Liver (tissue), 9 donors: ENCODE data around the gene KDM5B. TPM values are rescaled to one million over a fixed set of nuclear protein-coding genes. Genes with fewer than 3 reads are reported as not detected.

Source experiments
- DNase-seq: peaks from one replicate; pipeline ENCODE4 v3.0.0-alpha.2; 2017; ENCODE audit warnings: low spot score
- H3K27ac ChIP-seq, 2 donors: one replicate each; pipeline ENCODE4 v1.7.0; 2013; ENCODE audit warnings: inconsistent platforms in 2 of 2, low read length in 2 of 2, control low read depth in 1 of 2, low read depth in 1 of 2, mild to moderate bottlenecking in 1 of 2
- H3K27me3 ChIP-seq, 4 donors: one replicate each; pipeline versions ENCODE4 v1.6.1 to v1.7.0; 2013; ENCODE audit warnings: low read length in 3 of 4, inconsistent platforms in 1 of 4, mild to moderate bottlenecking in 1 of 4, moderate library complexity in 1 of 4; ENCODE audit not compliant: control insufficient read depth in 4 of 4, insufficient read depth in 4 of 4
- H3K36me3 ChIP-seq, 4 donors: one replicate each; pipeline versions ENCODE4 v1.6.1 to v1.7.0; 2013; ENCODE audit warnings: low read length in 3 of 4, mild to moderate bottlenecking in 3 of 4, low read depth in 1 of 4, moderate library complexity in 1 of 4; ENCODE audit not compliant: control insufficient read depth in 4 of 4, insufficient read depth in 3 of 4
- H3K4me1 ChIP-seq, 4 donors: one replicate each; pipeline versions ENCODE4 v1.6.1 to v1.7.0; 2013; ENCODE audit warnings: low read length in 3 of 4, mild to moderate bottlenecking in 3 of 4, moderate library complexity in 1 of 4; ENCODE audit not compliant: control insufficient read depth in 4 of 4, insufficient read depth in 4 of 4
- H3K4me3 ChIP-seq, 3 donors: one replicate each; pipeline versions ENCODE4 v1.6.1 to v1.7.0; 2013; ENCODE audit warnings: low read length in 3 of 3, control low read depth in 1 of 3, low read depth in 1 of 3, mild to moderate bottlenecking in 1 of 3
- H3K9ac ChIP-seq, 2 donors: one replicate each; pipeline ENCODE4 v1.7.0; 2013; ENCODE audit warnings: low read length in 2 of 2, mild to moderate bottlenecking in 2 of 2, moderate library complexity in 2 of 2, control low read depth in 1 of 2, low read depth in 1 of 2
- H3K9me3 ChIP-seq, 4 donors: one replicate each; pipeline versions ENCODE4 v1.6.1 to v1.7.0; 2013; ENCODE audit warnings: low read length in 3 of 4; ENCODE audit not compliant: control insufficient read depth in 4 of 4
- ATF3 ChIP-seq: IDR thresholded peaks from 2 replicates; pipeline ENCODE4 v1.6.1; 2016; ENCODE audit warnings: antibody characterized with exemption
- CTCF ChIP-seq: fragments of 150-350 bp; IDR thresholded peaks from 2 replicates; pipeline ENCODE4 v1.5.1; 2017; ENCODE audit warnings: improper control_type of control experiment, low read depth, low read length; ENCODE audit not compliant: missing input control
- FOXA1 ChIP-seq: IDR thresholded peaks from 2 replicates; pipeline ENCODE4 v1.6.1; 2016; ENCODE audit warnings: antibody characterized with exemption
- FOXA2 ChIP-seq: IDR thresholded peaks from 2 replicates; pipeline ENCODE4 v1.6.1; 2016; ENCODE audit warnings: antibody characterized with exemption
- GABPA ChIP-seq, 2 donors: IDR thresholded peaks in 1 of 2; conservative IDR thresholded peaks in 1 of 2; 2 replicates each; pipeline ENCODE4 v1.6.1; 2016; ENCODE audit warnings: antibody characterized with exemption in 2 of 2, mild to moderate bottlenecking in 1 of 2, moderate library complexity in 1 of 2
- HNF4A ChIP-seq, 2 donors: conservative IDR thresholded peaks; 2 replicates each; pipeline ENCODE4 v1.6.1; 2016; ENCODE audit warnings: antibody characterized with exemption in 2 of 2, mild to moderate bottlenecking in 2 of 2
- HNF4G ChIP-seq: IDR thresholded peaks from 2 replicates; pipeline ENCODE4 v1.6.1; 2016; ENCODE audit warnings: antibody characterized with exemption
- JUND ChIP-seq, 2 donors: IDR thresholded peaks; 2 replicates each; pipeline ENCODE4 v1.6.1; 2016; ENCODE audit warnings: antibody characterized with exemption in 2 of 2
- NR2F2 ChIP-seq: IDR thresholded peaks from 2 replicates; pipeline ENCODE4 v1.6.1; 2016; ENCODE audit warnings: antibody characterized with exemption
- RAD21 ChIP-seq, 2 donors: IDR thresholded peaks; 2 replicates each; pipeline ENCODE4 v1.6.1; 2016; ENCODE audit warnings: antibody characterized with exemption in 2 of 2, mild to moderate bottlenecking in 2 of 2
- RXRA ChIP-seq, 2 donors: IDR thresholded peaks; 2 replicates each; pipeline ENCODE4 v1.6.1; 2017 to 2018; ENCODE audit warnings: antibody characterized with exemption in 2 of 2, mild to moderate bottlenecking in 1 of 2
- SP1 ChIP-seq: IDR thresholded peaks from 2 replicates; pipeline ENCODE4 v1.6.1; 2018; ENCODE audit warnings: antibody characterized with exemption, mild to moderate bottlenecking
- TAF1 ChIP-seq: conservative IDR thresholded peaks from 2 replicates; pipeline ENCODE4 v1.6.1; 2016; ENCODE audit warnings: antibody characterized with exemption, mild to moderate bottlenecking
- YY1 ChIP-seq: IDR thresholded peaks from 2 replicates; pipeline ENCODE4 v1.6.1; 2016; ENCODE audit warnings: antibody characterized with exemption, mild to moderate bottlenecking
- WGBS: extraction: QIAGEN DNeasy Blood & Tissue Kit; methylation state at CpG from one replicate; pipeline ENCODE4 v1.1.7; 2013; 5-methylcytosine and 5-hydroxymethylcytosine counted together
- polyA plus RNA-seq, 2 donors: library from polyadenylated mRNA; stranded (reverse) in 1 of 2; unstranded in 1 of 2; fragments of 200-250 nt in 1 of 2; fragments of >200 nt in 1 of 2; fragmentation: Nextera tagmentation in 1 of 2; extraction: Ambion mirVana in 1 of 2; gene quantifications; one replicate each; pipeline versions ENCODE4 v1.2.1 to v1.2.3, GENCODE V29; 2013 to 2015
- total RNA-seq, 2 donors: library from RNA; depleted of rRNA; stranded (reverse); fragments of >200 nt; gene quantifications; one replicate each; pipeline ENCODE4 v1.2.3, GENCODE V29; 2014
- TF ChIP-seq, protein P1 (sequence below): IDR thresholded peaks from 2 replicates; pipeline ENCODE4 v1.6.1; 2016; ENCODE audit warnings: antibody characterized with exemption
- TF ChIP-seq, protein P2 (sequence below): IDR thresholded peaks from 2 replicates; pipeline ENCODE4 v1.6.1; 2016; ENCODE audit warnings: antibody characterized with exemption
- TF ChIP-seq, protein P3 (sequence below): IDR thresholded peaks from 2 replicates; pipeline ENCODE4 v1.6.1; 2016; ENCODE audit warnings: antibody characterized with exemption, mild to moderate bottlenecking
- donor health status: healthy.
- donor health status: healthy.
- donor health status: healthy.
- donor health status: healthy.
- donor health status: healthy.

The KDM5B gene
- total and polyA plus RNA-seq, 4 donors: 3.4 to 33.7 (median 14.8) TPM

DNA sequence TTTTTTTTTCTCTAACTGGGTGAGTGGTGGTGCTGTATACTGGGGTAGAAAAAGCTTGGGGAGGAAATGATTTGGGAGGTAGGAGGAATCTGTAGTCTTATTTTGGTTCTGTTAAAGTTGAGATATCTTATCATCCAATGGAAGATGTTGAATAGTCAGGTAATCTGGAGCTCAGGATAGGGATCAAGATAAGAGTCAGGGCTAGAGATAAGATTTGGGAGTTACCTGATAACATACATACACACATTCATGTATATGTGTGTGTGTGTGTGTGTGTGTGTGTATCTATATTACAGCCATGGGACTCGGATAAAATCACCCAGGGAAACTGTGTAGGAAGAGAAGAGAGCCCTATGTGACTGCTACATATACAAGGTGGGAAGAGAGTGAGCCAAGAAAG is 10.6 kb upstream of the KDM5B start:
- Histone ChIP-seq H3K36me3 (no peaks in the 10 kb centered on the region), H3K9me3 (no peaks in the 10 kb centered on the region), H3K9ac (no peak overlapping the region), H3K4me3 (no peak overlapping the region), H3K4me1 (no peaks in the 10 kb centered on the region), H3K27ac (no peak overlapping the region), H3K27me3 (peaks cover 0 to 3% (median 0%) of the 10 kb centered on the region in 4 donors)
- no peak for TF ChIP-seq YY1
- TF ChIP-seq, protein P1, sequence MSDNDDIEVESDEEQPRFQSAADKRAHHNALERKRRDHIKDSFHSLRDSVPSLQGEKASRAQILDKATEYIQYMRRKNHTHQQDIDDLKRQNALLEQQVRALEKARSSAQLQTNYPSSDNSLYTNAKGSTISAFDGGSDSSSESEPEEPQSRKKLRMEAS: no peak
- no peak for TF ChIP-seq RAD21 (IDR thresholded peaks at IDR 0.05)
- no peak for TF ChIP-seq SP1
- TF ChIP-seq ATF3: no peak
- no peak for TF ChIP-seq JUND (IDR thresholded peaks at IDR 0.05)
- no peak for TF ChIP-seq RXRA (IDR thresholded peaks at IDR 0.05)
- no peak for TF ChIP-seq CTCF
- TF ChIP-seq, protein P2, sequence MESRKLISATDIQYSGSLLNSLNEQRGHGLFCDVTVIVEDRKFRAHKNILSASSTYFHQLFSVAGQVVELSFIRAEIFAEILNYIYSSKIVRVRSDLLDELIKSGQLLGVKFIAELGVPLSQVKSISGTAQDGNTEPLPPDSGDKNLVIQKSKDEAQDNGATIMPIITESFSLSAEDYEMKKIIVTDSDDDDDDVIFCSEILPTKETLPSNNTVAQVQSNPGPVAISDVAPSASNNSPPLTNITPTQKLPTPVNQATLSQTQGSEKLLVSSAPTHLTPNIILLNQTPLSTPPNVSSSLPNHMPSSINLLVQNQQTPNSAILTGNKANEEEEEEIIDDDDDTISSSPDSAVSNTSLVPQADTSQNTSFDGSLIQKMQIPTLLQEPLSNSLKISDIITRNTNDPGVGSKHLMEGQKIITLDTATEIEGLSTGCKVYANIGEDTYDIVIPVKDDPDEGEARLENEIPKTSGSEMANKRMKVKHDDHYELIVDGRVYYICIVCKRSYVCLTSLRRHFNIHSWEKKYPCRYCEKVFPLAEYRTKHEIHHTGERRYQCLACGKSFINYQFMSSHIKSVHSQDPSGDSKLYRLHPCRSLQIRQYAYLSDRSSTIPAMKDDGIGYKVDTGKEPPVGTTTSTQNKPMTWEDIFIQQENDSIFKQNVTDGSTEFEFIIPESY: no peak
- no peak for TF ChIP-seq HNF4A (conservative IDR thresholded peaks at IDR 0.05)
- no peak for TF ChIP-seq TAF1
- TF ChIP-seq, protein P3, sequence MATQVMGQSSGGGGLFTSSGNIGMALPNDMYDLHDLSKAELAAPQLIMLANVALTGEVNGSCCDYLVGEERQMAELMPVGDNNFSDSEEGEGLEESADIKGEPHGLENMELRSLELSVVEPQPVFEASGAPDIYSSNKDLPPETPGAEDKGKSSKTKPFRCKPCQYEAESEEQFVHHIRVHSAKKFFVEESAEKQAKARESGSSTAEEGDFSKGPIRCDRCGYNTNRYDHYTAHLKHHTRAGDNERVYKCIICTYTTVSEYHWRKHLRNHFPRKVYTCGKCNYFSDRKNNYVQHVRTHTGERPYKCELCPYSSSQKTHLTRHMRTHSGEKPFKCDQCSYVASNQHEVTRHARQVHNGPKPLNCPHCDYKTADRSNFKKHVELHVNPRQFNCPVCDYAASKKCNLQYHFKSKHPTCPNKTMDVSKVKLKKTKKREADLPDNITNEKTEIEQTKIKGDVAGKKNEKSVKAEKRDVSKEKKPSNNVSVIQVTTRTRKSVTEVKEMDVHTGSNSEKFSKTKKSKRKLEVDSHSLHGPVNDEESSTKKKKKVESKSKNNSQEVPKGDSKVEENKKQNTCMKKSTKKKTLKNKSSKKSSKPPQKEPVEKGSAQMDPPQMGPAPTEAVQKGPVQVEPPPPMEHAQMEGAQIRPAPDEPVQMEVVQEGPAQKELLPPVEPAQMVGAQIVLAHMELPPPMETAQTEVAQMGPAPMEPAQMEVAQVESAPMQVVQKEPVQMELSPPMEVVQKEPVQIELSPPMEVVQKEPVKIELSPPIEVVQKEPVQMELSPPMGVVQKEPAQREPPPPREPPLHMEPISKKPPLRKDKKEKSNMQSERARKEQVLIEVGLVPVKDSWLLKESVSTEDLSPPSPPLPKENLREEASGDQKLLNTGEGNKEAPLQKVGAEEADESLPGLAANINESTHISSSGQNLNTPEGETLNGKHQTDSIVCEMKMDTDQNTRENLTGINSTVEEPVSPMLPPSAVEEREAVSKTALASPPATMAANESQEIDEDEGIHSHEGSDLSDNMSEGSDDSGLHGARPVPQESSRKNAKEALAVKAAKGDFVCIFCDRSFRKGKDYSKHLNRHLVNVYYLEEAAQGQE: no peak
- no peak for TF ChIP-seq GABPA (IDR thresholded peaks at IDR 0.05 in 1 of 2, conservative IDR thresholded peaks at IDR 0.05 in 1 of 2)
- no peak for TF ChIP-seq FOXA1
- TF ChIP-seq NR2F2: no peak
- TF ChIP-seq FOXA2: no peak
- TF ChIP-seq HNF4G: no peak
- no peak for DNase-seq
- 57% methylated on average over 1 of the region's 1 CpG for WGBS

GRCh38 chr1:202815120-202815519 is 6.9 kb upstream of the KDM5B start:
- H3K36me3 ChIP-seq: no peaks in the 10 kb centered on the region
- TF ChIP-seq, protein P1: no peak
- TF ChIP-seq YY1: no peak
- TF ChIP-seq FOXA1: no peak
- no peak for TF ChIP-seq SP1
- no peak for TF ChIP-seq ATF3
- no peak overlapping the region for H3K27ac ChIP-seq
- peaks cover 0 to 3% (median 0%) of the 10 kb centered on the region in 4 donors for H3K27me3 ChIP-seq
- no peak overlapping the region for H3K4me3 ChIP-seq
- H3K9me3 ChIP-seq: no peaks in the 10 kb centered on the region
- peaks cover 0 to 12% (median 6%) of the 10 kb centered on the region in 4 donors for H3K4me1 ChIP-seq
- H3K9ac ChIP-seq: no peak overlapping the region
- 79% methylated on average over 10 of the region's 10 CpGs for WGBS
- no peak for DNase-seq
